ENCODE measurements around the gene IL1R1. TPM values are rescaled to one million over a fixed set of nuclear protein-coding genes. Genes with fewer than 3 reads are reported as not detected.

The IL1R1 gene
- total RNA-seq, 1 donor from 2014 or later = 0.17 TPM

GRCh38 chr2:102197389-102198137 is 55.0 kb downstream of the IL1R1 start:
- Mint-ChIP-seq H3K4me1 (ENCODE audit: low read depth, unreplicated experiment) (no peaks in the 10 kb centered on the region), H3K27me3 (ENCODE audit: unreplicated experiment) (peaks cover 2% of the 10 kb centered on the region), H3K4me3 (ENCODE audit: unreplicated experiment) (no peak overlapping the region), H3K9me3 (ENCODE audit: unreplicated experiment) (no peaks in the 10 kb centered on the region), H3K27ac (ENCODE audit: unreplicated experiment) (no peak overlapping the region), H3K36me3 (ENCODE audit: unreplicated experiment) (no peaks in the 10 kb centered on the region)
- DNase-seq = no peak
- no peak for TF ChIP-seq CTCF (IDR thresholded peaks at IDR 0.05; ENCODE audit: partially characterized antibody, unreplicated experiment)

- no peak for DNase-seq
- TF ChIP-seq CTCF (IDR thresholded peaks at IDR 0.05; ENCODE audit: partially characterized antibody, unreplicated experiment) = no peak
- Mint-ChIP-seq H3K4me1 (ENCODE audit: low read depth, unreplicated experiment) (no peaks in the 10 kb centered on the region), H3K4me3 (ENCODE audit: unreplicated experiment) (no peak overlapping the region), H3K36me3 (ENCODE audit: unreplicated experiment) (no peaks in the 10 kb centered on the region), H3K27ac (ENCODE audit: unreplicated experiment) (no peak overlapping the region), H3K27me3 (ENCODE audit: unreplicated experiment) (peaks cover 2% of the 10 kb centered on the region), H3K9me3 (ENCODE audit: unreplicated experiment) (no peaks in the 10 kb centered on the region)
These were observed 58.0 kb downstream of the IL1R1 start for GRCh38 chr2:102200539-102200938.

- no peaks in the 10 kb centered on the region for H3K36me3 Mint-ChIP-seq (ENCODE audit: unreplicated experiment)
- no peaks in the 10 kb centered on the region for H3K27me3 Mint-ChIP-seq (ENCODE audit: unreplicated experiment)
- no peaks in the 10 kb centered on the region for H3K4me1 Mint-ChIP-seq (ENCODE audit: low read depth, unreplicated experiment)
- no peak overlapping the region for H3K4me3 Mint-ChIP-seq (ENCODE audit: unreplicated experiment)
- DNase-seq = no peak
- H3K9me3 Mint-ChIP-seq (ENCODE audit: unreplicated experiment) = peaks cover 3% of the 10 kb centered on the region
- H3K27ac Mint-ChIP-seq (ENCODE audit: unreplicated experiment) = no peak overlapping the region
- TF ChIP-seq CTCF (IDR thresholded peaks at IDR 0.05; ENCODE audit: partially characterized antibody, unreplicated experiment) = no peak
These were observed 62.1 kb downstream of the IL1R1 start for GRCh38 chr2:102204638-102205037.

- no peak overlapping the region for H3K4me3 Mint-ChIP-seq (ENCODE audit: unreplicated experiment)
These were observed 64.3 kb downstream of the IL1R1 start for GRCh38 chr2:102206666-102207341.

More at GRCh38 chr2:102206666-102207341, 64.3 kb downstream of the IL1R1 start:
- Mint-ChIP-seq H3K27me3 (ENCODE audit: unreplicated experiment) (no peaks in the 10 kb centered on the region), H3K4me1 (ENCODE audit: low read depth, unreplicated experiment) (no peaks in the 10 kb centered on the region), H3K27ac (ENCODE audit: unreplicated experiment) (no peak overlapping the region), H3K9me3 (ENCODE audit: unreplicated experiment) (peaks cover 3% of the 10 kb centered on the region), H3K36me3 (ENCODE audit: unreplicated experiment) (no peaks in the 10 kb centered on the region)
- DNase-seq = no peak
- TF ChIP-seq CTCF (IDR thresholded peaks at IDR 0.05; ENCODE audit: partially characterized antibody, unreplicated experiment) = no peak
